HG02981 (cell line): ENCODE data around the gene PPP4R4.
"Not testable (repeated sequence)": the region's sequence is repeated elsewhere in the genome, so short reads cannot be mapped to it uniquely, and the experiment has no call there.

Source experiments
- ATAC-seq: cut with Tn5 transposase; IDR thresholded peaks from one replicate; pipeline ENCODE4 v1.9.1; 2021; ENCODE audit warnings: mild to moderate bottlenecking, moderate library complexity; ENCODE audit not compliant: unreplicated experiment

The PPP4R4 gene

GRCh38 chr14:94144765-94145164, 29.4 kb upstream of the PPP4R4 start:
- ATAC-seq, result no peak

GRCh38 chr14:94145902-94146527, 28.1 kb upstream of the PPP4R4 start:
- ATAC-seq, result no peak

- ATAC-seq, result no peak
Measured at GRCh38 chr14:94152676-94153075, 21.4 kb upstream of the PPP4R4 start.

GRCh38 chr14:94153750-94154342, 20.3 kb upstream of the PPP4R4 start:
- no peak for ATAC-seq

GRCh38 chr14:94156143-94156542, 18.0 kb upstream of the PPP4R4 start:
- ATAC-seq, result not testable (repeated sequence)

- ATAC-seq, result no peak
Measured at GRCh38 chr14:94157197-94157596, 16.9 kb upstream of the PPP4R4 start.

GRCh38 chr14:94158239-94158883, 15.8 kb upstream of the PPP4R4 start:
- no peak for ATAC-seq

- ATAC-seq, result no peak
Measured at GRCh38 chr14:94161058-94161457, 13.1 kb upstream of the PPP4R4 start.

GRCh38 chr14:94161981-94162380, 12.1 kb upstream of the PPP4R4 start:
- no peak for ATAC-seq

- ATAC-seq, result no peak
Measured at GRCh38 chr14:94162466-94162865, 11.7 kb upstream of the PPP4R4 start.

GRCh38 chr14:94163796-94164195, 10.3 kb upstream of the PPP4R4 start:
- no peak for ATAC-seq

- ATAC-seq, result no peak
Measured at GRCh38 chr14:94164685-94165431, 9.3 kb upstream of the PPP4R4 start.

GRCh38 chr14:94165744-94166143, 8.4 kb upstream of the PPP4R4 start:
- no peak for ATAC-seq

GRCh38 chr14:94170136-94170535, 4.0 kb upstream of the PPP4R4 start:
- no peak for ATAC-seq

GRCh38 chr14:94171208-94171607, 2.9 kb upstream of the PPP4R4 start:
- ATAC-seq, result no peak

GRCh38 chr14:94172545-94172944, 1.6 kb upstream of the PPP4R4 start:
- ATAC-seq, result no peak

- ATAC-seq, result no peak
Measured at GRCh38 chr14:94173471-94173884, 644 bp upstream of the PPP4R4 start.

GRCh38 chr14:94174604-94175010, 485 bp downstream of the PPP4R4 start:
- peak; percentile 15 for ATAC-seq

GRCh38 chr14:94175011-94175745, 1.1 kb downstream of the PPP4R4 start:
- no peak for ATAC-seq

- no peak for ATAC-seq
Measured at GRCh38 chr14:94175747-94176146, 1.6 kb downstream of the PPP4R4 start.

GRCh38 chr14:94176808-94177207, 2.7 kb downstream of the PPP4R4 start:
- ATAC-seq, result no peak
